Brain pericyte (primary cell): Measurements from ENCODE around the gene NOTUM.
"Not testable (repeated sequence)": the region's sequence is repeated elsewhere in the genome, so short reads cannot be mapped to it uniquely, and the experiment has no call there.

ENCODE experiments used
- DNase-seq: peaks from one replicate; pipeline ENCODE4 v3.0.0-alpha.2; 2012; ENCODE audit warnings: low read depth, low spot score

Gene NOTUM

DNA sequence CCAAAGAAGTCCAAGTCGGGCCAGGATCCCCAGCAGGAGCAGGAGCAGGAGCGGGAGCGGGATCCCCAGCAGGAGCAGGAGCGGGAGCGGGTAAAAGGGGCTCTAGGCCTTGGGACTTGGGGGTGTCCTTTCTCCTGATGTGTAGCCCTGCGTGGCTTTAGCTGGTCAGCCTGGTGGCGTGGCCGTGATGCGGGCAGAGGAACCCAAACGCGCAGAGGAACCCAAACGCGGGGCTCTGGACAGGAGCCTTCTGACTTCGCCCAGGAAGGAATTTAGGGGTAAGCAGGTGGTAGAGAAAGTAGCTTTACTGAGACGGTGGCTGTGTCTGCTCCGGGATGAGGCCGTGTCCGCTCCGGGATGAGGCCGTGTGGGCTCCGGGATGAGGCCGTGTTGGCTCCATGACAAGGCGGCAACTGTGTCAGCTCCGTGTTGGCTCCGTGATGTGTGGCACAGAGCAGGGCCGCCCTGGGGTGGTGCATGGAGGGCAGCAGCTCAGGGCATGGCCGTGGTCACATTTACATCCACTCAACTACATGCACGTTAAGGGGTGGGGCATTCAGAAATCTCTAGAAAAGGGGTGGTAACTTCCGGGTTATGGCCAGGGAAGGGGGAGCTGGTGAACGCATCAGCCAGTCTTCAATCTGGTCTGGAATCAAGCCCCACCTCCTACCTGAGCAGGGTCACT is 35.9 kb upstream of the NOTUM start:
- no peak for DNase-seq

DNA sequence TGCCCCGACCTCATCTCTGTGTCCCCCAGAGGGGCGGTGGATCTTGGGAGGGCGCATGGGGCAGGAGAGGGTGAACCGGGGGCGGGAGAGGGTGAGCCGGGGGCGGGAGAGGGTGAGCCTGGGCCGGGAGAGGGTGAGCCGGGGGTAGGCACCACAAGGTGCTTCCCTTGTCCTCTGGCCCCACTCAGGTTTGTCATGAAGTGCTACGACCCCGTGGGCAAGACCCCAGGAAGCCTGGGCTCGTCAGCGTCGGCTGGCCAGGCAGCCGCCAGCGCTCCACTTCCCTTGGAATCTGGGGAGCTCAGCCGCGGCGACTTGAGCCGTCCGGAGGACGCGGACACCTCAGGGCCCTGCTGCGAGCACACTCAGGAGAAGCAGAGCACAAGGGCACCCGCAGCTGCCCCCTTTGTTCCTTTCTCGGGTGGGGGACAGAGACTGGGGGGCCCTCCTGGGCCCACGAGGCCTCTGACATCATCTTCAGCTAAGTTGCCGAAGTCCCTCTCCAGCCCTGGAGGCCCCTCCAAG is 35.3 kb upstream of the NOTUM start:
- no peak for DNase-seq

DNA sequence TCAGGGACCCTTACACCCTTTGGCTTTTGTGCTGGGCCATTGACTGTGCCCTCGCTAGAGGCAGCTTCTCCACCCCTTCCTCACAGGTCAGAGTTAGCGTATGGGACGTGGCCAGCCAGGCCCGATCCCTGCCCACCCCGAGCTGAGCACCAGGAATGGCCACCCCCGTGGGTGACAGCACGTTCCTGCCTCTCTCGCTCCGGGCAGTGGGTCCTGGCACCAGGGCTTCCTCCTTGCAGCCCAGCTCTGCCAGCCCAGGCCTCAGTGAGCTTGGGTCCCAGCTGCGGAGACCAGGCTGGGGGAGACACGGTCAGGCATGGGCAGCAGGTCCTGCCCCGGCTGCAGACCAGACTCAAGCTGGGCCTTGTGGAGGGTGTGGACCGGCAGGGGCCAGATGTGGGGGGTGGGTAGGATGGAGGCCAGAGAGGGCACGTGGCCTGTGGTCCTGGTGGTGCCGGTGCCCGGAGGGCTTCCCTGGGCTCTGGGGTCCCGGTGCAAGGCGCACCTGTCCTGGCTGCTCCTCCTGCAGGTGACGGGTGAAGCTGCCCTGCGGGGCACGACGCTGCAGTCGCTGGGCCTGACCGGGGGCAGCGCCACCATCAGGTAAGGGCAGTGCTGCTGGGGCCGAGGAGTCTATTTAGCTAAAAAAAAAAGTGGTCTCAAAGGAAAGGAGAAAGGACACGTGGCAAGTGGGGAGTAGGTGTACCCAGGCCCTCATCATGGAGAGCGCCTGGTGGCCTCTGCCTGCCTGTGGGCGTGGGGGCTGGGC is 34.7 kb upstream of the NOTUM start:
- DNase-seq: no peak

DNA sequence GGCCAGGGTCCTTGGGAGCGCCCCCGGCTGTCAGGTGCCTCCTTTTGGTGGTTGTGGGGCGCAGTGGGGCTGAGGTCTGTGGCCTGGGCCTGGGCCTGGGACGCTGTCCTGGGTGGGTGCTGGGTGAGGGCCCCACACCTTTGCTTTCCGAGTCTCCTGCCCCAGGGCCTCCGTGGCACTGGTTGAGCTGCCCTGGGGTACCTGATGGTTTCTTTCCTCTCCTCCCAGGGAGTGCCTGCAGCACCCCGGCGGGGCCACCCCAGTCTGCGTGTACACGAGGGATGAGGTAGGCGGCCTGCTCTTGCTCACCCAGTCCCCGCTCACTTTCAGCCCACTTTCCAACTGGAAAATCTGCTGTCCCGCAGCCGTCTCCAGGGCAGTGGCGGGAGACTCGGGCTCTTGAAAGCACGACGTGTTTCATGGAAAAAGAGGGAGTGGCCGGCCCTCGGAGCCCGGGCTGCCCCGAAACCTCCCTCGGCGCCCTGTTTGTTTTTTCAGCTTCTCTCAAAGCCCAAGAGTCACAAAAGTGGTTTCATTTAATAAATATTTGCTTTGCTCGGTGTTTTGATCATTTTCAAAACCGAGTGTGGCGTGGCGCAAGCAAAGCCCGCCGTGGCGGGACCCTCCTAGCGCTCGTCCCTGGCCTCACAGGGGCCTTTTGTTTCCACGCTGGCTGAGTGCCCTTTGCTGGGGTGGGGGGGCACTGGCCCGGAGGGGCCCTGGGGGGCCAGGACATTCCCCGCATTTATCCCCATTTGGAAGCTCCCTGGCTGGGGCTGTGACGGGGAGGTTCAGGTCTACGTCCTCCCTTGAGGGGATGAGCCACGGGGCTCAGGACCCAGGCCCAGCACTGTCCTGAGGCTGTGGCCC is 33.8 kb upstream of the NOTUM start:
- DNase-seq: no peak

DNA sequence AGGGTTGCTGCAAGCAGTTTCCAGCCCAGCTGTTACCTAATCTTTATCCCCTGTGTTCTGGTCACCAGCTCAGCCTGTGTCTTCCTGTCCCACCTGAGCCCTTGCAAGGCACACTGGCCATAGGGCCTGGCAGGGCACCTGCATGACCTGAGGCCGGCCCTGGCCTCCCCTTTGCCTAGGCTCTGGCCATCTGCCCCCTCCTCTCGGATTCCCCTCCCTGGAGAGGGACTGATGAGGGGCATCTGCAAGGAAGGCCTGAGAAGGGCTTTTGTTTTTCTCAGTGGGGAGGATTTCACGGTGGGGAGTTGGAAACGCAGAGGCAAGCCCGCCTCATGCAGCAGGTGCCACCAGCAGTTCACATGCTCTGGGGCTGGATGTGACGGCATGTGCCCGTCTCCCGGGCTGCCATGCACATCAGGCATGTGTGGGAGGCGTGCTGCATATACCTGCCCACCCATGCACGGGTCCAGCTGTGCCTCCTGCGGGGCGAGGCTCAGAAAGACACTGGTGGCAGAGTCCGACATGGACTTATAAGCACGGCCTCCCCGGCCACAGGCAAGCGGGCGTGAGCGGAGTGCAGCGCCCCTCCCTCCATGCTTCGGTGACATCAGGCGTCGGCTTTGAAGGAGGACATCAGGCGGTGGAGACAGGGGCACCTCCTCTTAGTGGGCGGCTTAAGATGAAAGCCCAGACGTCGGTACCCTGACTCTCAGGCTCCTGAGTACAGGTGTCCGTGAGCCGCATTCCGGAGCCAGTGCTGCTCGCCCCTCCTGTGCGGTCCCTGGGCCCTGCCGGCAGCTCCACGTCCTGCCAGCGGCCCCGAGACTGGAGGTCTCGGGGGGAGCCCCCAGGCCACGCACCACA is 33.0 kb upstream of the NOTUM start:
- DNase-seq: no peak

DNA sequence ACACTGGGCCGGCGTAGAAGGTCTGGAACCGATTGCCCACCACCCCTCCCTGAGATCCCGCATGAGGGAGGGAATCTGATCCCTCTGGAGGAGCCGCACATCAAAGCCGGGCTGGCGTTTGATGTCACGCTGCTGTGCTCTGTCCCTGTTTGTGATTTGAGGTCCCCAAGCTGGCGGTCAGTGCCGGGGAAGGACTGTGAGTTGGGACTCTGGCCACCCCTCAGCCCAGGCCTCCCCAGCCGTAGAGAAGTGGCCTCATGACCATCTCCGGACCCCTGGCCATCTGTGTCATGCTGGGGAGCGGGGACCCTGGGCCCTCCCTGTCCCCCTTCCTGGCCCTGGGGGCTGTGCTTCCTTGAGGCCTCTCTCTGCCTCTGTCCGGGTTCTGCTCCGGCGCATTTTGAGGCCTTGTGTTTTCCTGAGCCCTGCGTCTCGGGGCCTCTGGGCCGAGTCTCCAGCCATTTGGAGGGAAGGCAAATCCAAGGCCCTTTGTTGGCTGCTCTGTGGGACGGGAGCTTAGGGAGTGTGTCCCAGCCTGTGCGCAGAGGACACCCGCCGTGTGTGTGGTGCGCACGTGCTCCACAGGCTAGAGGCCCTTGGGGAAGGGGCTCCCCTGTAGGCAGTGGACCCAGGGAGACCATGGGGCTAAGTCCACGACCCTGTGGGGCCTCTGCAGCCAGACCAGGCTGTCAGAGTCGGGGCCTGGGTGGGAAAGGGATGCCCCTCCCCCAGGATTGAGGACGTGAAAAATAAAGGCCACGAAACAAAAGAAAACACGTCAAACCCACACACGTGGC is 31.5 kb upstream of the NOTUM start:
- DNase-seq: no peak

DNA sequence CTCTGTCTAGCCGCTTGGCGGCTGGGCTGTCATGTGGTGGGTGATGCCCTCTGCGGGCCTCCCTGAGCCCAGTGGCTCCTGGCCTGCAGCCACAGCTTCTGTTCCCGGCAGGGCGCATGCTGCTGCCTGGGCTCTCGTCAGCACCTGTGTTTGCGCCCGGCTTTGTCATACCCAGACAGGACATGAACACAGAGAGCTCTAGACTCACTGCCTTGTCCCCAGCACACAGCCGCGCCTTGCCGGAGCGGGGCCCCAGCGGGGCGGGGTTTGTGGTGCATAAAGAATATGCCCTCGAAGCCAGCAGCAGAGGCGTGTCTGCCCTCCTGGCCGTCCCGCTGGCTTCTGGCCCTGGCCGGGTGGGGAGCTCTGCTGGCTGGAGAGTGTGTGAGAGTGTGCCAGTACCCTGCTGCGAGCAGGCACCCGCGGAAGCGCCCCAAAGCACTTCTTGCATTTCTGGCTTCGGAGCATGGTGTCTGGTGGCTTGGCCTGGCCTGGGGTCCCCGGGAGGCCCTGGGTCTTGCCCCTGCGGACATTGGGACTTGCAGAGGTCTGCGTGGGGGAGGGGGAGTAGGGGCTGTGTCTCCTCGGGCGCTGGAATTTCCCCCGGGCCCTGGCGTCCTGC is 30.8 kb upstream of the NOTUM start:
- DNase-seq: no peak

DNA sequence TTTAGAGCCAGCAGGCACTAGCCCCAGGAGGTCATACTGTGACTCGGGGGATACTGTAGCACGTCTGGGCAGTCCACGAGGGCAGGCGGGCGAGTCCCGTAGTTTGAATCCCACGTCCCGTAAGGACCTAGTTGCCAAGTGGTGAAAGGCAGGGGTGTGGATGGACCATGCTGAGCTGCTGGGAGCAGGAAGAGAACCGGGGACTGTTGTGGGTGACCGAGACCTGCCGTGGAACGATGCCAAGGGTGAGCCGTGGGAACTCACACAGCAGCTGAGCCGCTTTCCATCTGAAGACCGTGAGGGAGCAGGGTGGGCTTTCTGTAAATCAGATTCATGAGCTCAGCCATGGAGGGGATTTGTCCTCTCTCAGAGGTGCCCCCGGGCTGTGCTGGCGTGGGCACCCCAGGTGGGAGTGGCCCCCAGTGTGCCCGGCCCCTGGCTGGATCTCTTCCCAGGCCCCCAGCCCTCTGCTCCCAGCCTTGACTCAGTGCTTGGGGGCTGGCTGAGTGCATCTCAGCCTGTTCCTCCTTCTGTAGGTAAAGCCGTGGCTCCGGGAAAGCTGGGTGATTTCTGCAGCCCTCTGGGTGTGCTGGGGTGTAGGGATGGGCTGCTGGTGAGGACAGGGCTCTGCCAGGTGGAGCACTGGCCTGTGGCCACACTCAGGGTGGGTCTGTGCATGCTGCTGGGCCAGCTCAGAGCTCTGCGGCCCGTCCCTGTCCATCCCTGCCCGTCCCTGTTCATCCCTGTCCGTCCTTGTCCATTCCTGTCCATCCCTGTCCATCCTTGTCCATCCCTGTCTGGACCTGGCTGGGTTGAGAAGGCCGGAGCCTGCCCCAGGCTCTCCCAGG is 30.1 kb upstream of the NOTUM start:
- no peak for DNase-seq

DNA sequence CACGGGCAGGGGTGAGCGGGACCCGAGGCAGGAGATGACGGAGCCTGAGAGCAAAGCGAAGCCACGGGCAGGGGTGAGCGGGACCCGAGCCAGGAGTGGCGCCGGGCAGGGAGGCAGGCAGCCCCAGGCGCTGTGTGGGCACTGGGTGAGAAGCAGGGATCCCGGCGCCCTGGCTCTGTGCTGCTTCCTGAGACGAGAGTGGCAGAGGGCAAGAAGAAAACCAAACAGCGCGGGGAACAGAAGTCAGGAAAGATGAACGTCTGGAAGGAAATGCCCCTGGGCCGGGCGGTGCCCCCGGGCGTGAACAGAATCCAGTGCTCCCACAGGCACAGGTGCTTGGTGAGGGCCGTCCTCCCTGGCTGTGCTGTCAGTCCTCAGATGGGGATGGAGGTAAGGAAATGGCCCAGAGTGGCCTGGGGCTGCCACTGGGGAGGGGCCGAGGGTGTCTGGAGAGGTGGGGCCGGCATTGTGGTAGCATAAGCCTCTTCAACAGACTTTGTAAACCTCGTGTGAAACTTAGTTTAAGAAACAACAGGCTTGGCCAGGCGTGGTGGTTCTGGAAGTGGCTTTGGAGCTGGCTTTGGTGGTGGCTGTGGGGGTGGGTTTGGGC is 26.3 kb upstream of the NOTUM start:
- no peak for DNase-seq

DNA sequence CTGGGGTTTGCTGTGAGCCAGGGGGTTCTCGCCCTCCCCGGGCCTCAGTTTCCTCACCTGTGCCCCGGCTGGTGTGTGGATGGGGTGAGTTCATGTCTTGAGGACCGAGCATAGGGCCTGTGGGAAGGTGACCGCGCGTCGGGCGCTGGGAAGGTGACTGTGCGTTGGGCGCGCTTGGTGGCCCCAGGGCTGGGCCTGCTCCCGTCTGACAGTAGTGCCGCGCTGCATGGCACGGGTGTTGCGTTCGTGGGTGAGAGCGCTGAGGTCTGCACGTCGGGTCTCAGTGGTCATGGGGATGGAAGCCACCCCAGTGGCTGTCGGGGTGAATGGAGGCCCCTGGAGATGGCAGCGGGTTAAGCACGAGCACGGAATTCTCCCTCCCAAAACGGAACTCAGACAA is 25.6 kb upstream of the NOTUM start:
- DNase-seq: no peak

DNA sequence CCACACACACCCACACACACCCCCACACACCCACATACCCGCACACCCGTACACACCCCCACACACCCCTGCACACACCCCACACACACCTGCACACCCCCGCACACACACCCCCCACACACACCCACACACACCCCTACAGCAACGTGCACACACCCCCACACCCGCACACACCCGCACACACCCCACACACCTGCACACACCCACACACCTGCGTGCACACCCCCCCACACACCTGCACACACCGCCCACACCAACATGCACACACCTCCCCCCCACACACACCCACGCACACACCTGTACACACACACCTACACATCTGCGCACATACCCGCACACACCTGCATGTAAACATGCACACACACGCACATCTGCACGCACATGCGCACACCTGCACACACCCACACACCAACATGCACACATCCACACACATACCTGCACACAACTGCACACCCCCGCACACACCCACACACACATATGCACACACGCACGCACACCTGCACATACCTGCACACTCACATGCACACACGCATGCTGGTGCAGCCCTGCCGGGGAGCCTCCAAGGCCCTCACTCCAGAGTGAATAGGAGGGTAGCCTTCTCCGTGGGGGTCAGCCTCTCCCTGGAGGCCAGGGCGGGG is 23.9 kb upstream of the NOTUM start:
- DNase-seq: no peak

DNA sequence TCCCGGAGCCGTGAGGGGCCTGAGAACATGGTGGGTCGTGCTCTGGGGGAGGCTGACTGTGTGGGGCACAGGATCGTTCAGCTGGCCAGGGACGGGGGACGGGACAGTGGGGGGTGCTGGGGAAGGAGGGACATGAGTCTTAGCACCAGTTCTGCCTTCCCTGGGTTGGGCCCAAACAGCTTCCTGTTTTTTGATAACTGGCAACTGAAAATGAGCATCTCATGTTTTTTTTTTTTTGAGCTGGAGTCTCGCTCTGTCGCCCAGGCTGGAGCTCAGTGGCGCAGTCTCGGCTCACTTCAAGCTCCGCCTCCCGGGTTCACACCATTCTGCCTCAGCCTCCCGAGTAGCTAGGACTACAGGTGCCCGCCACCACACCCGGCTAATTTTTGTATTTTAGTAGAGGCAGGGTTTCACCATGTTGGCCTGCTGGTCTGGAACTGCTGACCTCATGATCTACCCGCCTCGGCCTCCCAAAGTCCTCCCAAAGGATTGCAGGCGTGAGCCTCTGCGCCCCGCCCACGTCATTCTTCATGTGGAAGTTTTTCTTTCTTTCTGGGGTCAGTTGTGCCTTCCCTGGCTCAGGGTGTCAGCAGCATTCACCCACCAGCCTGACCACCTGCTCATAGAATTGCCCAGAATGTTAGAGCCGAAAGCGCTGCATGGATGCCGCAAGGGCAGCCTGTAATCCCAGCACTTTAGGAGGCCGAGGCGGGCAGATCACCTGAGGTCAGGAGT is 22.8 kb upstream of the NOTUM start:
- no peak for DNase-seq

DNA sequence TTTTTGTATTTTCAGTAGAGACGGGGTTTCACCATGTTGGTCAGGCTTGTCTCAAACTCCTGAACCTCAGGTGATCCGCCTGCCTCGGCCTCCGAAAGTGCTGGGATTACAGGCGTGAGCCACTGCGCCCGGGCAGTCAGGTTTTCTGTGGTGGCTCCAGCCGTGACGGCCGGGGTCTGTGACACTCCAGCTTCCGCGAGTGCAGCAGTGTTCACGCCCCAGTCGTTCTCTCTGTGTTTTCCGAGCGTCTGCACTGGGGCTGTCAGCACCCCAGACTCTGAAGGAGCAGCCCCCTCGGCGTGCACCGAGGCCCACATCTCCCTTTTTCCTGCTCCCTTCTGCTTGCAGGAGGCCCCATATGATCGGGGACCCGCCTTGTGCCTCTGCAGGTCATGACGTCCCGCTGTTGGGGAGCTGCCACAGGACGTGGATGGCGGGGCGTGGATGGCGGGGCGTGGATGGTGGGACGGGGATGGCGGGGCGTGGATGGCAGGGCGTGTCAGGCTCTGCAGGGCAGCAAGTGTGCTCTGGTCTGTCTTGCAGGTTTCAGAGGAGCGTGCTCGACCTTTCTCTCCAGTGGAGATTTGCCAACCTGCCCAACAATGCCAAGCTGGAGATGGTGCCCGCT is 22.1 kb upstream of the NOTUM start:
- DNase-seq: no peak

DNA sequence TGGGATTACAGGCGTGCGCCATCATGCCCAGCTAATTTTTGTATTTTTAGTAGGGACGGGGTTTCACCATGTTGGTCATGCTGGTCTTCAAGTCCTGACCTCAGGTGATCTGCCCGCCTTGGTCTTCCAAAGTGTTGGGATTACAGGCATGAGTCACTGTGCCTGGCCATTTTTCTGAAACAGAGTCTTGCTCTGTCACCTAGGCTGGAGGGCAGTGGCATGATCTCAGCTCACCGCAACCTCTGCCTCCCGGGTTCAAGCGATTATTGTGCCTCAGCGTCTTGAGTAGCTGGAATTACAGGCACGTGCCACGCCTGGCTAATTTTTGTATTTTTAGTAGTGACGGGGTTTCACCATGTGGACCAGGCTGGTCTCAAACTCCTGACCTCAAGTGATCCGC is 20.5 kb upstream of the NOTUM start:
- not testable (repeated sequence) for DNase-seq

DNA sequence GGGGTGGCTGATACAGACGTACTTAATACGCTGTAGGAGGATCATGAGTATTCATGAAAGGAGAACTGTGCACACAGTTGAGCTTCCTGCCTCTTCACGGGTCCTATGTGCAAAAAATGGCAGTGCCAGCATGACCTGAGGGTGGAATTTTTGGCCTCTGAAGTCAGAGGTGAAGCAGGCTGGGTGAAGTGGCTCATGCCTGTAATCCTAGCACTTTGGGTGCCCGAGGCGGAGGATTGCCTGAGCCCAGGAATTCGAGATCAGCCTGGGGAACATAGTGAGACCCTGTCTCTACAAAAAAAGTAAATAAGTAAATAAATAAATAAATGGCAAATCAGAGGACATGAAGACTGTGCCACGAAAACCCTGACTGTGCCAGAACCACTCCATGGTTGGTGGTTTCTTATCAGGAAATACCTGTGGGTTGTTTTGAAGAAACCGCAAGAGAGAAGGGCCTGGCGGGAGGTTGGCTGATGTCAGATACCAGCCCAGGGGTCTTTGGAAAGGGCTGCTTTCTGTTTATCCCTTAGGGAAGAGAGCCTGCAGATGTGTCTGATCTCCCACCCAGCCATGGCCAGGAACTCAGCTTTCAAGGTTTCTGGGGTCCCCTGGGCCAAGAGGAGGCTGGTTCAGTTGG is 19.8 kb upstream of the NOTUM start:
- DNase-seq: no peak

DNA sequence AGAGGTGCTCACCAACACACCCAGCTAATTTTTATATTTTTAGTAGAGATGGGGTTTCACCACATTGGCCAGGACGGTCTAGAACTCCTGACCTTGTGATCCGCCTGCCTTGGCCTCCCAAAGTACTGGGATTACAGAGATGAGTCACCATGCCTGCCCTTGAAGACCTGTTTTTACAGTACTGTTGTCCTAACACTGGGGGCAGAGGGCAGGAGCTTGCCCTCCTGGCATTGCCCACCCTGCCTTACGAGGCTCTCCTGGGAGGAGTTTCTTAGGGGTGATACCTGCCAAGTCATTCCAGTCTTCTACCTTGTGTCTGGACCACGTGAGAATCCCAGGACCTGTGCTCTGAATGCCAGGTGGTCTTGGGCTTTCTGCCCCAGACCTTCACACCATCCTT is 19.1 kb upstream of the NOTUM start:
- no peak for DNase-seq
